OCI-LY3 (cell line): ENCODE results near the gene EYA2.

Experiments
- H2AFZ ChIP-seq: fragments of 200-600, 300-600 bp; shearing (Covaris generic); 2 replicates; pipeline ENCODE4 v1.6.0; 2014; ENCODE audit warnings: antibody characterized with exemption, low read depth, low read length
- H3K27ac ChIP-seq: fragments of 200-600, 300-600 bp; sonication (generic); 2 replicates; pipeline ENCODE4 v1.5.1; 2014; ENCODE audit warnings: mild to moderate bottlenecking, low read length, moderate library complexity, mixed read lengths
- H3K27me3 ChIP-seq: fragments of 200-600, 300-600 bp; sonication (generic); 2 replicates; pipeline ENCODE4 v1.6.1; 2014; ENCODE audit warnings: low read depth, low read length, mixed read lengths
- H3K36me3 ChIP-seq: fragments of 200-600, 300-600 bp; sonication (generic); replicated peaks from 2 replicates; pipeline ENCODE3; 2014; ENCODE audit warnings: low read depth, low read length, mixed read lengths
- H3K4me1 ChIP-seq: fragments of 300-600, 200-600 bp; sonication (generic); 2 replicates; pipeline ENCODE4 v1.6.1; 2014; ENCODE audit warnings: low read length, mixed read lengths
- H3K4me2 ChIP-seq: fragments of 200-600, 300-600 bp; sonication (generic); 2 replicates; pipeline ENCODE4 v1.6.1; 2014; ENCODE audit warnings: low read length, mixed read lengths
- H3K4me3 ChIP-seq: fragments of 300-600, 200-600 bp; sonication (generic); 2 replicates; pipeline ENCODE4 v1.5.1; 2014; ENCODE audit warnings: antibody characterized with exemption, mild to moderate bottlenecking, low read length, moderate library complexity
- H3K79me2 ChIP-seq: fragments of 300-600, 200-600 bp; shearing (Covaris generic); 2 replicates; pipeline ENCODE4 v1.6.1; 2014; ENCODE audit warnings: mild to moderate bottlenecking, low read length, mixed read lengths
- H3K9ac ChIP-seq: fragments of 300-600, 200-600 bp; shearing (Covaris generic); 2 replicates; pipeline ENCODE4 v1.6.0; 2014; ENCODE audit warnings: mild to moderate bottlenecking, low read length, moderate library complexity
- H3K9me3 ChIP-seq: fragments of 200-600, 300-600 bp; shearing (Covaris generic); 2 replicates; pipeline ENCODE4 v1.6.1; 2014; ENCODE audit warnings: low read length, mixed read lengths; ENCODE audit not compliant: insufficient read depth
- H4K20me1 ChIP-seq: fragments of 200-600, 300-600 bp; sonication (generic); 2 replicates; pipeline ENCODE4 v1.6.1; 2016; ENCODE audit warnings: low read length, mixed read lengths; ENCODE audit not compliant: insufficient read depth
- CTCF ChIP-seq: fragments of 200-600, 300-600 bp; sonication (generic); IDR thresholded peaks from 2 replicates; pipeline ENCODE4 v1.5.1; 2014; ENCODE audit warnings: antibody characterized with exemption, low read length, low read depth
- EZH2phosphoT487 ChIP-seq: fragments of 200-600 bp; shearing (Covaris generic); IDR thresholded peaks from 2 replicates; pipeline ENCODE4 v1.6.1; 2018; ENCODE audit warnings: antibody characterized with exemption, mixed run types, low read depth

EYA2 gene

GRCh38 chr20:47164140-47164539 is 269.5 kb downstream of the EYA2 start:
- H3K4me1 ChIP-seq, result no peaks in the 10 kb centered on the region
- no peak overlapping the region for H3K9ac ChIP-seq
- H4K20me1 ChIP-seq, result no peaks in the 10 kb centered on the region
- no peak overlapping the region for H2AFZ ChIP-seq
- H3K36me3 ChIP-seq, result no peaks in the 10 kb centered on the region
- no peak overlapping the region for H3K27ac ChIP-seq
- H3K4me3 ChIP-seq, result no peak overlapping the region
- no peak overlapping the region for H3K4me2 ChIP-seq
- TF ChIP-seq CTCF (no peak), EZH2phosphoT487 (no peak)
- peaks cover 12% of the 10 kb centered on the region for H3K27me3 ChIP-seq
- H3K9me3 ChIP-seq, result no peaks in the 10 kb centered on the region
- H3K79me2 ChIP-seq, result no peaks in the 10 kb centered on the region

DNA sequence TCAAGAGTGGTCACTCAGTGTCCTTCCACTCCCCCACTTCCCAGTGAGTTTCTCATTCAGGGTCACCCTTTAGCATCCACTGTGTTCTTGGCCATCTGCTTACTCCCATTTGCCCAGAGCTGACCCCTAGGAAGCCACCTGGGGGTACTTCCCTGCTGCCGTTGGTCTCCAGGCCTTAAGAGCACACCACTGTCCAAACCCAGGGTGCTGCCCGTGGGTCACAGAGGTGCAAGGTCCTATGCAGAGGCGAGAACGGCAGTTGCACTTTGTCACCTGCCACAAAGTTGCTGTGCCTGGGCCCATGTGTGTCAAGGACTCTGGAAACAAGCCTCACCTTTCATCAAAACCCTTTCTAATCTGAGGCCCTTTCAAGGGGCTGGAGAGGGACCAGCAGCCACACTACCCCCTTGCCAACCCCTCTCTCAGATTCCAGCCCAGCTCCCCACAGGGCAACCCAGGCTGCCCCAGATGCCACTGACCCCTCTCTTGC is 270.8 kb downstream of the EYA2 start:
- no peaks in the 10 kb centered on the region for H3K79me2 ChIP-seq
- no peaks in the 10 kb centered on the region for H4K20me1 ChIP-seq
- H2AFZ ChIP-seq, result no peak overlapping the region
- no peaks in the 10 kb centered on the region for H3K9me3 ChIP-seq
- H3K27me3 ChIP-seq, result peaks cover 14% of the 10 kb centered on the region
- no peak overlapping the region for H3K4me2 ChIP-seq
- H3K9ac ChIP-seq, result no peak overlapping the region
- H3K4me3 ChIP-seq, result no peak overlapping the region
- no peak overlapping the region for H3K27ac ChIP-seq
- TF ChIP-seq EZH2phosphoT487, result no peak
- TF ChIP-seq CTCF, result no peak
- no peaks in the 10 kb centered on the region for H3K4me1 ChIP-seq
- no peaks in the 10 kb centered on the region for H3K36me3 ChIP-seq

GRCh38 chr20:47167846-47168245 is 273.2 kb downstream of the EYA2 start:
- no peaks in the 10 kb centered on the region for H3K79me2 ChIP-seq
- no peak overlapping the region for H3K9ac ChIP-seq
- TF ChIP-seq EZH2phosphoT487 (no peak), CTCF (no peak)
- H3K36me3 ChIP-seq, result no peaks in the 10 kb centered on the region
- no peak overlapping the region for H3K4me3 ChIP-seq
- no peak overlapping the region for H3K27ac ChIP-seq
- H3K9me3 ChIP-seq, result no peaks in the 10 kb centered on the region
- H3K4me1 ChIP-seq, result no peaks in the 10 kb centered on the region
- peaks cover 21% of the 10 kb centered on the region for H3K27me3 ChIP-seq
- H2AFZ ChIP-seq, result no peak overlapping the region
- H3K4me2 ChIP-seq, result no peak overlapping the region
- no peaks in the 10 kb centered on the region for H4K20me1 ChIP-seq

DNA sequence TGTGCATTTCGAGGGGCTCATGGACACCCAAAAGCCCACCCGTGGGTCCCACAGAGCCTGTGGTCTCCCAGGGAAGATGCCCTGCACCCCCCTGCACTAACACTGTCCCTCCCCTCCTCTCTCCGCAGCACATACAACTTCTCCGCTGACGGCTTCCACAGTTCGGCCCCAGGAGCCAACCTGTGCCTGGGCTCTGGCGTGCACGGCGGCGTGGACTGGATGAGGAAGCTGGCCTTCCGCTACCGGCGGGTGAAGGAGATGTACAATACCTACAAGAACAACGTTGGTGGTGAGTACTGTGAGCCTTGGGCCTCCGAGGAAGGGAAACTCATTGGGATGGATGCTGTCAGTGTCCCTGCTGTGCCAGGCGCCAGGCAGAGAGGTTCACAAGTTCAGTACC is 277.9 kb downstream of the EYA2 start:
- H3K9ac ChIP-seq, result no peak overlapping the region
- H2AFZ ChIP-seq, result no peak overlapping the region
- peaks cover 34% of the 10 kb centered on the region for H3K27me3 ChIP-seq
- H3K36me3 ChIP-seq, result no peaks in the 10 kb centered on the region
- TF ChIP-seq EZH2phosphoT487 (no peak), CTCF (no peak)
- no peaks in the 10 kb centered on the region for H3K9me3 ChIP-seq
- H4K20me1 ChIP-seq, result no peaks in the 10 kb centered on the region
- no peaks in the 10 kb centered on the region for H3K79me2 ChIP-seq
- H3K4me3 ChIP-seq, result no peak overlapping the region
- H3K27ac ChIP-seq, result no peak overlapping the region
- H3K4me1 ChIP-seq, result no peaks in the 10 kb centered on the region
- no peak overlapping the region for H3K4me2 ChIP-seq
